H9 (cell line): ENCODE results near the gene MYH9. TPM values are rescaled to one million over a fixed set of nuclear protein-coding genes. Genes with fewer than 3 reads are reported as not detected.

Source experiments
- DNase-seq: peaks from one replicate; pipeline ENCODE4 v3.0.0-alpha.2; 2017
- H2AFZ ChIP-seq: one replicate; pipeline ENCODE4 v1.6.1; 2013; ENCODE audit warnings: mild to moderate bottlenecking, low read length, control low read depth, moderate library complexity
- H2AK5ac ChIP-seq: 2 replicates; pipeline ENCODE4 v1.6.1; 2013; ENCODE audit warnings: low read length, control low read depth, mixed read lengths; ENCODE audit not compliant: insufficient read length
- H2BK120ac ChIP-seq: one replicate; pipeline ENCODE4 v1.6.1; 2013; ENCODE audit warnings: low read depth, mild to moderate bottlenecking, low read length, control low read depth, inconsistent platforms; ENCODE audit not compliant: poor library complexity, severe bottlenecking
- H2BK12ac ChIP-seq: 2 replicates; pipeline ENCODE4 v1.6.1; 2013; ENCODE audit warnings: low read length, control low read depth, mixed read lengths, low read depth; ENCODE audit not compliant: insufficient read length
- H2BK15ac ChIP-seq: 2 replicates; pipeline ENCODE4 v1.6.1; 2013; ENCODE audit warnings: low read depth, low read length, control low read depth
- H2BK20ac ChIP-seq: one replicate; pipeline ENCODE4 v1.6.1; 2013; ENCODE audit warnings: low read depth, mild to moderate bottlenecking, low read length, control low read depth, inconsistent platforms; ENCODE audit not compliant: poor library complexity, severe bottlenecking
- H2BK5ac ChIP-seq: 2 replicates; pipeline ENCODE4 v1.6.1; 2013; ENCODE audit warnings: low read length, control low read depth, mixed read lengths; ENCODE audit not compliant: insufficient read length
- H3K14ac ChIP-seq: 2 replicates; pipeline ENCODE4 v1.6.1; 2013; ENCODE audit warnings: low read length, control low read depth; ENCODE audit not compliant: insufficient read depth
- H3K18ac ChIP-seq: 2 replicates; pipeline ENCODE4 v1.6.1; 2013; ENCODE audit warnings: low read depth, mild to moderate bottlenecking, mixed read lengths, low read length, control low read depth; ENCODE audit not compliant: insufficient read length
- H3K23ac ChIP-seq: 2 replicates; pipeline ENCODE4 v1.6.1; 2013; ENCODE audit warnings: low read length, control low read depth, mixed read lengths, low read depth; ENCODE audit not compliant: insufficient read length
- H3K23me2 ChIP-seq: 2 replicates; pipeline ENCODE4 v1.6.1; 2013; ENCODE audit warnings: low read depth, mild to moderate bottlenecking, mixed read lengths, low read length, control low read depth; ENCODE audit not compliant: insufficient read length, poor library complexity, severe bottlenecking
- H3K27ac ChIP-seq: 2 replicates; pipeline ENCODE4 v1.5.1; 2013; ENCODE audit warnings: low read length, control low read depth, mixed read lengths, low read depth; ENCODE audit not compliant: insufficient read length
- H3K27me3 ChIP-seq: 2 replicates; pipeline ENCODE4 v1.6.1; 2013; ENCODE audit warnings: low read length, control low read depth, inconsistent platforms; ENCODE audit not compliant: insufficient read depth
- H3K4ac ChIP-seq: 2 replicates; pipeline ENCODE4 v1.6.1; 2013; ENCODE audit warnings: low read depth, mild to moderate bottlenecking, control low read depth, inconsistent platforms, low read length, moderate library complexity
- H3K4me1 ChIP-seq: 2 replicates; pipeline ENCODE4 v1.6.1; 2013; ENCODE audit warnings: low read length, control low read depth, inconsistent platforms; ENCODE audit not compliant: insufficient read depth
- H3K4me2 ChIP-seq: 2 replicates; pipeline ENCODE4 v1.6.1; 2013; ENCODE audit warnings: low read length, control low read depth, mixed read lengths; ENCODE audit not compliant: insufficient read length, insufficient read depth
- H3K56ac ChIP-seq: 2 replicates; pipeline ENCODE4 v1.6.1; 2013; ENCODE audit warnings: low read depth, mild to moderate bottlenecking, mixed read lengths, low read length, control low read depth; ENCODE audit not compliant: insufficient read length
- H3K79me1 ChIP-seq: 2 replicates; pipeline ENCODE4 v1.6.1; 2013; ENCODE audit warnings: low read depth, mild to moderate bottlenecking, moderate library complexity, low read length, control low read depth, inconsistent platforms; ENCODE audit not compliant: insufficient read depth, poor library complexity, severe bottlenecking
- H3K79me2 ChIP-seq: 2 replicates; pipeline ENCODE4 v1.6.1; 2013; ENCODE audit warnings: low read length, control low read depth, inconsistent platforms; ENCODE audit not compliant: insufficient read depth
- H3K9ac ChIP-seq: 2 replicates; pipeline ENCODE4 v1.6.1; 2013; ENCODE audit warnings: low read length, control low read depth, mixed read lengths; ENCODE audit not compliant: insufficient read length; ENCODE audit errors: extremely low read depth
- H3K9me3 ChIP-seq: one replicate; pipeline ENCODE4 v1.6.1; 2013; ENCODE audit warnings: low read depth, low read length, inconsistent platforms; ENCODE audit not compliant: control insufficient read depth
- H3T11ph ChIP-seq: one replicate; pipeline ENCODE4 v1.6.1; 2013; ENCODE audit warnings: mild to moderate bottlenecking, low read length, control low read depth, inconsistent platforms
- H4K20me1 ChIP-seq: one replicate; pipeline ENCODE4 v1.6.1; 2013; ENCODE audit not compliant: control insufficient read depth, insufficient read length, insufficient read depth
- H4K5ac ChIP-seq: 2 replicates; pipeline ENCODE4 v1.6.1; 2013; ENCODE audit warnings: low read depth, mild to moderate bottlenecking, mixed read lengths, low read length, control low read depth; ENCODE audit not compliant: insufficient read length
- H4K8ac ChIP-seq: replicated peaks from 2 replicates; pipeline ENCODE4 v1.6.1; 2013; ENCODE audit warnings: low read length, control low read depth, mixed read lengths, low read depth; ENCODE audit not compliant: insufficient read length
- H4K91ac ChIP-seq: 2 replicates; pipeline ENCODE4 v1.6.1; 2013; ENCODE audit warnings: low read depth, mild to moderate bottlenecking, moderate library complexity, mixed read lengths, low read length, control low read depth; ENCODE audit not compliant: insufficient read length
- H3K27ac Mint-ChIP-seq, 3 experiments: 2 replicates in 2 of 3; 3 replicates in 1 of 3; pipeline ENCODE4 v1.8.0; 2020 to 2021; ENCODE audit warnings: mixed read lengths in 3 of 3, mild to moderate bottlenecking in 1 of 3, moderate library complexity in 1 of 3
- H3K27me3 Mint-ChIP-seq: 2 replicates; pipeline ENCODE4 v1.8.0; 2021; ENCODE audit warnings: low read depth, mild to moderate bottlenecking, moderate library complexity, mixed read lengths
- H3K36me3 Mint-ChIP-seq, 3 experiments: 2 replicates in 2 of 3; 3 replicates in 1 of 3; pipeline ENCODE4 v1.8.0; 2020 to 2021; ENCODE audit warnings: low read depth in 3 of 3, mixed read lengths in 3 of 3; ENCODE audit not compliant: insufficient read depth in 1 of 3
- H3K4me1 Mint-ChIP-seq, 2 experiments: 2 replicates each; pipeline ENCODE4 v1.8.0; 2020; ENCODE audit warnings: mixed read lengths in 2 of 2
- H3K4me3 Mint-ChIP-seq, 2 experiments: 2 replicates in 1 of 2; 3 replicates in 1 of 2; pipeline ENCODE4 v1.8.0; 2020 to 2021; ENCODE audit warnings: mild to moderate bottlenecking in 2 of 2, mixed read lengths in 2 of 2, moderate library complexity in 1 of 2
- H3K9me3 Mint-ChIP-seq, 2 experiments: 2 replicates in 1 of 2; 3 replicates in 1 of 2; pipeline ENCODE4 v1.8.0; 2020; ENCODE audit warnings: mild to moderate bottlenecking in 2 of 2, mixed read lengths in 2 of 2, moderate library complexity in 1 of 2
- WGBS: extraction: QIAGEN DNeasy Blood & Tissue Kit; methylation state at CpG from one replicate; pipeline ENCODE4 v1.1.7; 2013; ENCODE audit warnings: missing lambda C conversion rate, low lambda C conversion rate, mixed read lengths; ENCODE audit not compliant: insufficient read length; ENCODE audit errors: extremely low coverage; 5-methylcytosine and 5-hydroxymethylcytosine counted together
- total RNA-seq: library from RNA; stranded (reverse); gene quantifications from 2 replicates; pipeline ENCODE4 v1.2.1, GENCODE V29; 2021
- TF ChIP-seq, protein P1 (sequence below): fragments of 200-600 bp; sonication (generic); conservative IDR thresholded peaks from 3 replicates; pipeline ENCODE4 v1.8.0; 2021; ENCODE audit warnings: antibody characterized with exemption, mild to moderate bottlenecking

MYH9 gene
- total RNA-seq, 1 experiment from 2014 or later, result 266 TPM

DNA sequence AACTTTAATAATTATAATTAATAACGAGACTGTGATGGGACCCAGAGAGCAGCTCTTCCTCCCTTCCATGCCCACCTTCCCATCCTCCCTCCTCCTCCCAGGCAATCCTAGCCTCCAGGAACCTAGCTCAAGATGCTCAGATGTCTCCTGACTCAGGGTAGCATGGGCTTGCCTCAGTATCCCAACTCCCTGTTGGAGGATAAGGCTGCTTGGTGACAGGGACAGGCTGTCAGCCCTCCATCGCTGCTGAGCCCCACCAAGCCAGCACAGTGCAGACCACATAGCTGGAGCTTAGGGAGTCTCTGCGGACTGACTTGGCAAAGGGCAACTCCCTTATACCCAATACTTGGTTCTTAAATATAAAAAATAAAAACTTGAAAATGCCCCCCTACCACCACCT is 11.5 kb downstream of the MYH9 start:
- TF ChIP-seq, protein P1, sequence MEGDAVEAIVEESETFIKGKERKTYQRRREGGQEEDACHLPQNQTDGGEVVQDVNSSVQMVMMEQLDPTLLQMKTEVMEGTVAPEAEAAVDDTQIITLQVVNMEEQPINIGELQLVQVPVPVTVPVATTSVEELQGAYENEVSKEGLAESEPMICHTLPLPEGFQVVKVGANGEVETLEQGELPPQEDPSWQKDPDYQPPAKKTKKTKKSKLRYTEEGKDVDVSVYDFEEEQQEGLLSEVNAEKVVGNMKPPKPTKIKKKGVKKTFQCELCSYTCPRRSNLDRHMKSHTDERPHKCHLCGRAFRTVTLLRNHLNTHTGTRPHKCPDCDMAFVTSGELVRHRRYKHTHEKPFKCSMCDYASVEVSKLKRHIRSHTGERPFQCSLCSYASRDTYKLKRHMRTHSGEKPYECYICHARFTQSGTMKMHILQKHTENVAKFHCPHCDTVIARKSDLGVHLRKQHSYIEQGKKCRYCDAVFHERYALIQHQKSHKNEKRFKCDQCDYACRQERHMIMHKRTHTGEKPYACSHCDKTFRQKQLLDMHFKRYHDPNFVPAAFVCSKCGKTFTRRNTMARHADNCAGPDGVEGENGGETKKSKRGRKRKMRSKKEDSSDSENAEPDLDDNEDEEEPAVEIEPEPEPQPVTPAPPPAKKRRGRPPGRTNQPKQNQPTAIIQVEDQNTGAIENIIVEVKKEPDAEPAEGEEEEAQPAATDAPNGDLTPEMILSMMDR, result no peak
- Mint-ChIP-seq H3K27me3 (no peaks in the 10 kb centered on the region), H3K9me3 (no peaks in the 10 kb centered on the region; a peak in 1 of 5 replicates), H3K4me1 (peaks cover 52 to 58% of the 10 kb centered on the region in 2 experiments), H3K4me3 (no peak overlapping the region), H3K27ac (peak overlapping the region in 2 of 3 experiments; percentile 57 to 87; a peak in 2 of 7 replicates), H3K36me3 (peaks cover 20 to 28% (median 26%) of the 10 kb centered on the region in 3 experiments)
- H3K14ac ChIP-seq, result peak overlapping the region; percentile 78; the same call in 1 of the 2 replicates
- peak overlapping the region; percentile 46 for H4K8ac ChIP-seq
- H4K20me1 ChIP-seq, result no peaks in the 10 kb centered on the region
- no peaks in the 10 kb centered on the region for H3K27me3 ChIP-seq
- no peak overlapping the region for H3T11ph ChIP-seq
- no peak for DNase-seq
- no peaks in the 10 kb centered on the region for H3K9me3 ChIP-seq
- peak overlapping the region; percentile 83 for H3K23ac ChIP-seq
- H2BK120ac ChIP-seq, result no peak overlapping the region
- H3K79me2 ChIP-seq, result peaks cover 51% of the 10 kb centered on the region; the same call in 1 of the 2 replicates
- no peak overlapping the region for H3K56ac ChIP-seq
- H2BK20ac ChIP-seq, result no peak overlapping the region
- H3K23me2 ChIP-seq, result peaks cover 3% of the 10 kb centered on the region
- H3K27ac ChIP-seq, result no peak overlapping the region
- no peak overlapping the region for H2AK5ac ChIP-seq
- H3K9ac ChIP-seq, result no peak overlapping the region
- H3K4ac ChIP-seq, result no peak overlapping the region
- peak overlapping the region; percentile 41 for H3K18ac ChIP-seq
- peaks cover 20% of the 10 kb centered on the region for H3K79me1 ChIP-seq
- no peak overlapping the region for H4K91ac ChIP-seq
- H2BK12ac ChIP-seq, result peak overlapping the region; percentile 95
- no CpG with 5 or more reads among the region's 3 CpGs for WGBS
- no peak overlapping the region for H4K5ac ChIP-seq
- no peak overlapping the region for H2AFZ ChIP-seq
- no peak overlapping the region for H2BK15ac ChIP-seq
- H2BK5ac ChIP-seq, result peak overlapping the region; percentile 67
- no peak overlapping the region for H3K4me2 ChIP-seq
- no peaks in the 10 kb centered on the region; the same call in 1 of the 2 replicates for H3K4me1 ChIP-seq
